NCI-H510A treated with DMSO at 0.1 percent for 48 hours (cell line): ENCODE data around the gene RBKS.
"Not testable (repeated sequence)": the region's sequence is repeated elsewhere in the genome, so short reads cannot be mapped to it uniquely, and the experiment has no call there.

Experiments
- DNase-seq: peaks from one replicate; lab custom pipeline; 2025; lab: John Stamatoyannopoulos, UW

The RBKS gene

GRCh38 chr2:27906074-27906473 lies 15.9 kb upstream of the RBKS start:
- no peak for DNase-seq

GRCh38 chr2:27904405-27904665 lies 14.1 kb upstream of the RBKS start:
- DNase-seq = no peak

- no peak for DNase-seq
Observed at GRCh38 chr2:27903649-27904404, 13.6 kb upstream of the RBKS start.

- DNase-seq = no peak
Observed at GRCh38 chr2:27903018-27903417, 12.8 kb upstream of the RBKS start.

- DNase-seq = no peak
Observed at GRCh38 chr2:27902098-27902497, 11.9 kb upstream of the RBKS start.

- DNase-seq = no peak
Observed at GRCh38 chr2:27901234-27901633, 11.0 kb upstream of the RBKS start.

GRCh38 chr2:27897717-27898116 lies 7.5 kb upstream of the RBKS start:
- DNase-seq = no peak

GRCh38 chr2:27893006-27893405 lies 2.8 kb upstream of the RBKS start:
- DNase-seq = no peak

- DNase-seq = no peak
Observed at GRCh38 chr2:27891673-27892105, 1.5 kb upstream of the RBKS start.

- peak; percentile 63 for DNase-seq
Observed at GRCh38 chr2:27890924-27891672, 911 bp upstream of the RBKS start.

- DNase-seq = no peak
Observed at GRCh38 chr2:27889774-27890145, 427 bp downstream of the RBKS start.

GRCh38 chr2:27888790-27889189 lies 1.4 kb downstream of the RBKS start:
- no peak for DNase-seq

GRCh38 chr2:27887830-27888229 lies 2.4 kb downstream of the RBKS start:
- no peak for DNase-seq

- no peak for DNase-seq
Observed at GRCh38 chr2:27887111-27887510, 3.1 kb downstream of the RBKS start.

- no peak for DNase-seq
Observed at GRCh38 chr2:27886322-27886721, 3.9 kb downstream of the RBKS start.

GRCh38 chr2:27885661-27886060 lies 4.5 kb downstream of the RBKS start:
- no peak for DNase-seq

- DNase-seq = no peak
Observed at GRCh38 chr2:27885234-27885633, 5.0 kb downstream of the RBKS start.

- no peak for DNase-seq
Observed at GRCh38 chr2:27884601-27885000, 5.6 kb downstream of the RBKS start.

- DNase-seq = not testable (repeated sequence)
Observed at GRCh38 chr2:27882584-27882922, 7.6 kb downstream of the RBKS start.

- not testable (repeated sequence) for DNase-seq
Observed at GRCh38 chr2:27881815-27882583, 8.2 kb downstream of the RBKS start.

- DNase-seq = no peak
Observed at GRCh38 chr2:27878825-27879224, 11.4 kb downstream of the RBKS start.

- DNase-seq = no peak
Observed at GRCh38 chr2:27875089-27875881, 14.9 kb downstream of the RBKS start.
